GM12873 (cell line): Measurements from ENCODE around the gene TBX4.

ENCODE experiments used
- CTCF ChIP-seq: IDR thresholded peaks from 2 replicates; pipeline ENCODE4 v1.5.1; 2012; ENCODE audit warnings: low read depth, mild to moderate bottlenecking, moderate library complexity, low read length, control low read depth; ENCODE audit not compliant: insufficient read depth; ENCODE audit errors: missing control alignments

TBX4 gene

GRCh38 chr17:61456061-61456681, 3.9 kb downstream of the TBX4 start:
- TF ChIP-seq CTCF, result no peak

GRCh38 chr17:61456688-61457225, 4.5 kb downstream of the TBX4 start:
- no peak for TF ChIP-seq CTCF

GRCh38 chr17:61457226-61457983, 5.2 kb downstream of the TBX4 start:
- no peak for TF ChIP-seq CTCF

- no peak for TF ChIP-seq CTCF
Measured at GRCh38 chr17:61458000-61458399, 5.8 kb downstream of the TBX4 start.

- no peak for TF ChIP-seq CTCF
Measured at GRCh38 chr17:61458421-61459141, 6.4 kb downstream of the TBX4 start.

- TF ChIP-seq CTCF, result no peak
Measured at GRCh38 chr17:61459142-61459809, 7.1 kb downstream of the TBX4 start.
